HG02763 (cell line): Measurements from ENCODE around the gene PLEKHJ1.

Experiments
- ATAC-seq: cut with Tn5 transposase; IDR thresholded peaks from one replicate; pipeline ENCODE4 v1.9.1; 2021; ENCODE audit warnings: mild to moderate bottlenecking, moderate library complexity; ENCODE audit not compliant: unreplicated experiment

Gene PLEKHJ1

GRCh38 chr19:2249880-2250765 lies 14.0 kb upstream of the PLEKHJ1 start:
- ATAC-seq: no peak

- no peak for ATAC-seq
Measured at GRCh38 chr19:2249010-2249866, 13.1 kb upstream of the PLEKHJ1 start, which contains the start of gene AMH. AMH (plus strand) TSS chr19:2249323; CDS start chr19:2249333, 10 bp downstream.

GRCh38 chr19:2248136-2249009 lies 12.2 kb upstream of the PLEKHJ1 start:
- no peak for ATAC-seq

GRCh38 chr19:2247433-2248101 lies 11.4 kb upstream of the PLEKHJ1 start:
- no peak for ATAC-seq

GRCh38 chr19:2246801-2247361 lies 10.8 kb upstream of the PLEKHJ1 start:
- no peak for ATAC-seq

GRCh38 chr19:2246014-2246620 lies 10.0 kb upstream of the PLEKHJ1 start:
- no peak for ATAC-seq

- no peak for ATAC-seq
Measured at GRCh38 chr19:2245273-2245672, 9.1 kb upstream of the PLEKHJ1 start.

- no peak for ATAC-seq
Measured at GRCh38 chr19:2244486-2244885, 8.4 kb upstream of the PLEKHJ1 start.

GRCh38 chr19:2244125-2244411 lies 7.9 kb upstream of the PLEKHJ1 start:
- ATAC-seq: no peak

- no peak for ATAC-seq
Measured at GRCh38 chr19:2243274-2244124, 7.4 kb upstream of the PLEKHJ1 start.

- no peak for ATAC-seq
Measured at GRCh38 chr19:2242816-2243215, 6.7 kb upstream of the PLEKHJ1 start.

- ATAC-seq: no peak
Measured at GRCh38 chr19:2242092-2242537, 6.0 kb upstream of the PLEKHJ1 start.

- no peak for ATAC-seq
Measured at GRCh38 chr19:2240881-2241760, 5.0 kb upstream of the PLEKHJ1 start.

GRCh38 chr19:2239771-2240770 lies 3.9 kb upstream of the PLEKHJ1 start:
- ATAC-seq: no peak

- ATAC-seq: no peak
Measured at GRCh38 chr19:2239173-2239572, 3.0 kb upstream of the PLEKHJ1 start.

GRCh38 chr19:2237869-2238153 lies 1.7 kb upstream of the PLEKHJ1 start:
- ATAC-seq: no peak
